GM11168 (cell line): Measurements from ENCODE around the gene ADAMTS9.

Experiments used
- in situ Hi-C: fragments of 300-500 bp; cut with MboI; formaldehyde crosslinking; loops from one replicate; pipeline ENCODE4 v1.12.0; 2022; ENCODE audit warnings: low sequenced_read_pairs; ENCODE audit not compliant: unreplicated experiment

ADAMTS9 gene

DNA sequence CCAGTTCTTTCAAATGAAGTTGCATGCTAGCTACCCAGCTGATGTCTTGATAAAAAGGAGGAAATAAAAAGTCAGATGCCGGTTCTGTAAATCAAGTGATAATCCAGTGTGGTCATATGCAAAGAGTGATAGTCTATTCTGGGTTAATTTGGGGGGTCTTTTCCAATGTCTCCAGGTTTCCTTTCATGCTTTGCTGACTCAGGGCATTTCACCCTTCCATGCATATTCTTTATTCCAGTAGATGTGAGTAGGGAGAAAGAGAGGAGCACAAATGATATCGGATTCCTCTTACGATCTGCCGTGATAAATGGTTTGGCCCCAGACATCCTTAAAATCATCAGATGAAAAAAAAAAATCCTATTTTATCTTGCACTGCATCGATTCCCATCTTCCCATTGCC lies 60.8 kb downstream of the ADAMTS9 start:
- in situ Hi-C loops = no loop called here

- in situ Hi-C loops = no loop called here
Measured at GRCh38 chr3:64625381-64625780, 62.4 kb downstream of the ADAMTS9 start.

- in situ Hi-C loops = no loop called here
Measured at GRCh38 chr3:64623125-64623524, 64.7 kb downstream of the ADAMTS9 start.

DNA sequence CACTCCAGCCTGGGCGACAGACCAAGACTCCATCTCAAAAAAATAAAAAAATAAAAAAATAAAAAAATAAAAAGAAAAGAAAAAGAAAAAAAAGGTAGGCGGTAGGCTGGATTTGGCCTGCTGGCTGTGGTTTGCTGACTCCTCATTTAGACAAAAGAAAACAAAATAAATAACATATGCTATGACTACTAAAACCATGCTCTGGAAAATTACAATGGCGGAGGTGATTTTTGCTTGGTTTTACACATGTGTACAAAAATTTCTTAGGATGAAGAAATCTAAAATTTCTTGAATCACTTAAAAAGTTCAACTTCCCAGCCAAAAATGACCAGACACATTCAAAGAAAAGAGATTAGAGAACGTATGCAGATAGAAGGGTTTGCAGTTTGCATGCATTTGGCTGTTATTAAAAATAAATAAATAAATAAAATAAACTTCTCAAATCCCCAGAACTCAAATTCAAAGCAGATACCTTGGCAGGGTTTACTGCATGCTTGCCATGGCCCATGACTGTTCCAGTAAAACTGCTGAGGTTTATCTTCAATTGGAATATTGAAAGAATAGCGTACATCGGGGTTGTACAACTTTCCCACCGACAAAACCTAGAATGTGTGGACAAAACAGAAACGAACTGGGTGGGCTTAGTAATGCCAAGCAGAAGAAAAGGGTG lies 65.9 kb downstream of the ADAMTS9 start:
- in situ Hi-C loops = no loop called here

DNA sequence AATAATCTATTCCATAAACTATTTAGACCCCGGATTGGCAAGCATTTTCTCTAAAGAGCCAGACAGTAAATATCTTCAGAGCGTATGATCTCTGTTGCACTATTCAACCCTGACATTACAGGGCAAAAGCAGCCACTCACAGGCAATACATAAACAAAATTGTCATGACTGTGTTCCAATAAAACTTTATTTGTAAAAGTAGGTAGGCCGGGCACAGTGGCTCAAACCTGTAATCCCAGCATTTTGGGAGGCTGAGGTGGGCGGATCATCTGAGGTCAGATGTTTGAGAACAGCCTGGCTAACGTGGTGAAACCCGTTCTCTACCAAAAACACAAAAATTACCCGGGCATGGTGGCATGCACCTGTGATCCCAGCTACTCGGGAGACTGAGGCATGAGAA lies 66.5 kb downstream of the ADAMTS9 start:
- in situ Hi-C loops = no loop called here

DNA sequence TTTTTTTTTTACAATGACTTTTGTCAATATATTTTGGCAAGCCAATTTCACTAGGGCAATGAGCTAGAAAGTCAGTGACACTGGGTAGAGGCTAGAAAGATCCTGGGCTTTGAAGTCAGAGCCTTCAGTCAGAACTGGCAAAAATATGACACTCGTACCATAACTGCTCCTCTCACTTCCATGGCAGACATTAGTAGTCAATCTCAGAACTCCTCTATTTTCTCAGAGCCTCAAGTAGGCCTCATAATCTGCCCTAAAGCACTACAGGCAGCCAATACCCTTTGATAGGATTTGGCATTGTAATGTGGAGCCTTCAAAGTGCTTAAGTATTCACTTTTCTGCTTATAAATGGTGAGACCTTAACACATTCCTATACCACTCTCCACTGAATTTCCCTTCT lies 67.8 kb downstream of the ADAMTS9 start:
- in situ Hi-C loops = no loop called here

- in situ Hi-C loops = no loop called here
Measured at GRCh38 chr3:64619216-64619615, 68.6 kb downstream of the ADAMTS9 start.

GRCh38 chr3:64617610-64618009 lies 70.2 kb downstream of the ADAMTS9 start:
- in situ Hi-C loops = no loop called here

GRCh38 chr3:64616953-64617352 lies 70.8 kb downstream of the ADAMTS9 start:
- in situ Hi-C loops = no loop called here

- in situ Hi-C loops = no loop called here
Measured at GRCh38 chr3:64612916-64613526, 74.8 kb downstream of the ADAMTS9 start.

- in situ Hi-C loops = no loop called here
Measured at GRCh38 chr3:64612082-64612860, 75.5 kb downstream of the ADAMTS9 start.

DNA sequence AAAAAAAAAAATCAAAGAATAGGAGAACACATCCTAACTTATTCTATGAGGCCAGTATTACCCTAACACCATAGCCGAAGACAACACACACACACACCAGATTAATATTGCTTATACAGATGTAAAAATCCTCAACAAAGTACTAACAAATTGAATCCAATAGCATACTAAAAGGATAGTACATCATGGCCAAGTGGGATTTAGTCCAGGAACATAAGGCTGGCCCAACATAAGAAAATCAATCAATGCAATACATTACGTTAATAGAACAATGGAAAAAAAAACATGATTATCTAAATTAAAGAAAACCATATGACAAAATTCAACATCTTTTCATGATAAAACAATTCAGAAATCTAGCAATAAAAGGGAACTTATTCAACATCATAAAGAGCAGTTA lies 79.1 kb downstream of the ADAMTS9 start:
- in situ Hi-C loops = no loop called here

DNA sequence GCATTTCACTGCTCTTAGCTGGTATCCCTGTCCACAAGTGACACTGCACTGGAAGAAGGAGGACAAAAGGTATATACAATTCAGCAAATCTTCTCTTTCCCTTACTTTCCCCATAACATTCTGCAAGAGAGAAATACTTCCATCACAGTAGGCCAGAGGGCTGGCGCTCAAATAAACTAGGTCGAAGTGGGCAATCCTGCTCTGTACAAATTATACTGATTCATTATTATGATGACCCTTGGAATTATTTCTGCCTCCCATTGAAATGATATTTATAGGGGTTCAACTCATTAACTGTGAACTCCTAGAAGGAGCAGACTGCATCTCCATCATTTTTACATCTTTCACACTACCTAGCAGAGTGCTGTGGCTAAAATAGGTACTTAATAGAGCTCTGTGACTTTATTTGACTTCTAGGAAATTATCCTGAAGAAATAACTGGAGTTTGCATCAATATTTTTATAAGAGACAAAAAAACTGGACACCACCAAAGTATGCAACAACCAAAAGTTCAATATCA lies 80.7 kb downstream of the ADAMTS9 start:
- in situ Hi-C loops = no loop called here

- in situ Hi-C loops = no loop called here
Measured at GRCh38 chr3:64604313-64604712, 83.5 kb downstream of the ADAMTS9 start.

GRCh38 chr3:64601824-64602223 lies 86.0 kb downstream of the ADAMTS9 start:
- in situ Hi-C loops = no loop called here

- in situ Hi-C loops = no loop called here
Measured at GRCh38 chr3:64600246-64600950, 87.4 kb downstream of the ADAMTS9 start.

- in situ Hi-C loops = no loop called here
Measured at GRCh38 chr3:64599651-64600050, 88.1 kb downstream of the ADAMTS9 start.

DNA sequence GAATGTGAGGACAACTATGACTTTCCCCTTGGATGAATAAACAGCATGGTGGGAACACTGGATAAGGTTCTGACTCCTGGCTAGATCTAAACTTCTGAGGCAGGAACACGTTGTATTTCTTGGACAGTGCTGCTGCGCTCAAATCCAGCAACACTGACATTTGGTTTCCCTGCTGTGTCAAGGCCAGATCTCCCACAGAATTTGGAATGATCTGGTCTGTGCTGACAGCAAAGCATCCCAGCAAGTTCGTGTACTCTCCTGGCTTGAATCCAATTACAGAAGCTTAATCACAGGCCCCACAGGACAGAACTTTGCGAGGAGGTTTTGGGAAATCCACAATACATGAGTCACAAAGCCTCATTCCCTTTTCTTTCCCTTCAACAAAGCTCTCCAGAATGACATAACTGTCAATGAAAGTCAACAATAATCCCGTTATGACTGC lies 92.5 kb downstream of the ADAMTS9 start:
- in situ Hi-C loops = no loop called here

DNA sequence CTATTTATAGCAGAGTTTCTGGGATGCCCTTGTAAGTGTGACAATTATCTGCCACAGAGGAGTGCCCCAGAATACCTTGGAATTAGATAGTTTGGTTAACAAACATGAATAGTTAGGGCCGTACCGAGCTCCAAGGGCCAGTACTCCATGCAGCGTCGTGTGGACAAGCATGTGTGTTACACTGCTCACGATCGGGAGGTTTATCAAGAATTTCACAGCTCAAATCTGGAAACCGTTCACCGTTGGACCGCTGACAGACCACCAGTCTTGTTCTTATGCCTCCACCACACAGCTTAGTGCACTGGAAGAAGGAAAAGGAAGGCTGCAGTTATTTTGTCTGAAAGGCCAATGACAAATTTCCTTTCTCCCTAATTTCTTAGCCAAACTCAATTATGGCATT lies 93.7 kb downstream of the ADAMTS9 start:
- in situ Hi-C loops = no loop called here

GRCh38 chr3:64593350-64593749 lies 94.5 kb downstream of the ADAMTS9 start:
- in situ Hi-C loops = no loop called here

GRCh38 chr3:64591615-64592014 lies 96.2 kb downstream of the ADAMTS9 start:
- in situ Hi-C loops = no loop called here
